HEK293T (cell line): Measurements from ENCODE around the gene CFAP251.

Source experiments
- CTCF ChIA-PET: fragments of 350-600 bp; formaldehyde crosslinking; extraction: SDS; loops from one replicate; lab custom pipeline; 2021; ENCODE audit warnings: antibody characterized with exemption, inconsistent platforms; lab: Yijun Ruan, JAX
- POLR2A ChIA-PET: fragments of 350-600 bp; formaldehyde crosslinking; extraction: SDS; loops from one replicate; lab custom pipeline; 2020; ENCODE audit warnings: antibody characterized with exemption, inconsistent platforms; lab: Yijun Ruan, JAX
- DNase-seq: peaks from one replicate; pipeline ENCODE4 v3.0.0; 2012; ENCODE audit warnings: mixed read lengths; ENCODE audit errors: extremely low spot score
- ARNT ChIP-seq: fragments of 450-650 bp; IDR thresholded peaks from 2 replicates; pipeline ENCODE4 v1.6.1; 2017; ENCODE audit warnings: mild to moderate bottlenecking
- BHLHE40 ChIP-seq: fragments of 450-650 bp; IDR thresholded peaks from 2 replicates; pipeline ENCODE4 v1.6.1; 2016; ENCODE audit warnings: mild to moderate bottlenecking, moderate library complexity, borderline replicate concordance
- CTBP1 ChIP-seq: fragments of 450-650 bp; IDR thresholded peaks from 2 replicates; pipeline ENCODE4 v1.6.1; 2016; ENCODE audit warnings: borderline replicate concordance
- ELF4 ChIP-seq: fragments of 450-650 bp; IDR thresholded peaks from 2 replicates; pipeline ENCODE4 v1.6.1; 2017; ENCODE audit warnings: antibody characterized with exemption
- FOXA1 ChIP-seq: fragments of 450-650 bp; IDR thresholded peaks from 2 replicates; pipeline ENCODE4 v1.6.1; 2016; ENCODE audit warnings: mild to moderate bottlenecking
- FOXK2 ChIP-seq: fragments of 450-650 bp; IDR thresholded peaks from 2 replicates; pipeline ENCODE4 v1.6.1; 2016; ENCODE audit warnings: mild to moderate bottlenecking
- FOXM1 ChIP-seq: fragments of 450-650 bp; IDR thresholded peaks from 2 replicates; pipeline ENCODE4 v1.6.1; 2017; ENCODE audit warnings: mild to moderate bottlenecking, borderline replicate concordance
- HDGF ChIP-seq: fragments of 450-650 bp; IDR thresholded peaks from 2 replicates; pipeline ENCODE4 v1.6.1; 2017; ENCODE audit warnings: antibody characterized with exemption, borderline replicate concordance
- L3MBTL2 ChIP-seq: fragments of 450-650 bp; conservative IDR thresholded peaks from 2 replicates; pipeline ENCODE4 v1.6.1; 2016; ENCODE audit warnings: mild to moderate bottlenecking
- LEF1 ChIP-seq: fragments of 450-650 bp; IDR thresholded peaks from 2 replicates; pipeline ENCODE4 v1.6.1; 2017; ENCODE audit warnings: mild to moderate bottlenecking, borderline replicate concordance
- NFRKB ChIP-seq: fragments of 450-650 bp; IDR thresholded peaks from 2 replicates; pipeline ENCODE4 v1.6.1; 2016; ENCODE audit warnings: mild to moderate bottlenecking, moderate library complexity
- SP1 ChIP-seq: fragments of 450-650 bp; IDR thresholded peaks from 2 replicates; pipeline ENCODE4 v1.6.1; 2017
- SUZ12 ChIP-seq: fragments of 450-650 bp; IDR thresholded peaks from 2 replicates; pipeline ENCODE4 v1.6.1; 2016; ENCODE audit warnings: mild to moderate bottlenecking
- TARDBP ChIP-seq: fragments of 450-650 bp; IDR thresholded peaks from 2 replicates; pipeline ENCODE4 v1.6.1; 2016
- ZNF384 ChIP-seq: fragments of 450-650 bp; IDR thresholded peaks from 2 replicates; pipeline ENCODE4 v1.6.1; 2016
- TF ChIP-seq, protein P1 (sequence below): fragments of 450-650 bp; IDR thresholded peaks from 2 replicates; pipeline ENCODE4 v1.6.1; 2016

Gene CFAP251

DNA sequence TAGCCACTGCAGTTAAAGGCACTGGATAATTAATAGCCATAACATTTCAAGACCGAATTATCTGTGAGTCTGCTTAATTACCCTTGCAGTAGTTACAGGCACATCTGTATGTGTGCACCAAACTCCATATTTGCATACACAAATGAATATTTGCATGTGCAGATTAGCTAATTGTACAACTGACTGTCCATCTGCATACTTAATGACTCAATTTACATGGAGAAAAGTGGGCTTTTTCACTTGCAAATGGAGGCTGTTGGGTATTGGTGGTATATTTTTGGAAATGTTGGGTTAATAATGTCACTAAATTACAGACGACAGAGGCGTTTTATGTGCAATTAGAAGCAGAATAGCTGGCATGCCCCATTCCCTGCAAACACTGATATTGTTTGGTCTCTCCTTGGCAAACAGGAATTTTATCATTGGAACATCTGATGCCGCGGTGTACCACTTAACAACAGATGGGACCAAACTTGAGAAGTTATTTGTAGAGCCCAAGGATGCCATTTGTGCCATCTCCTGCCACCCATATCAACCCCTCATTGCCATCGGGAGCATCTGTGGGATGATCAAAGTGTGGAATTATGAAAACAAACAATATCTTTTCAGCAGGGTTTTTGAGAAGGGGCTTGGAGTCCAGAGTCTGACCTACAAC is 39.6 kb downstream of the CFAP251 start:
- TF ChIP-seq L3MBTL2 (no peak), ARNT (no peak), FOXK2 (no peak), BHLHE40 (no peak), TARDBP (no peak), FOXM1 (no peak), NFRKB (no peak), SP1 (no peak), ELF4 (no peak), CTBP1 (no peak), LEF1 (no peak), FOXA1 (no peak), SUZ12 (no peak)
- TF ChIP-seq, protein P1, sequence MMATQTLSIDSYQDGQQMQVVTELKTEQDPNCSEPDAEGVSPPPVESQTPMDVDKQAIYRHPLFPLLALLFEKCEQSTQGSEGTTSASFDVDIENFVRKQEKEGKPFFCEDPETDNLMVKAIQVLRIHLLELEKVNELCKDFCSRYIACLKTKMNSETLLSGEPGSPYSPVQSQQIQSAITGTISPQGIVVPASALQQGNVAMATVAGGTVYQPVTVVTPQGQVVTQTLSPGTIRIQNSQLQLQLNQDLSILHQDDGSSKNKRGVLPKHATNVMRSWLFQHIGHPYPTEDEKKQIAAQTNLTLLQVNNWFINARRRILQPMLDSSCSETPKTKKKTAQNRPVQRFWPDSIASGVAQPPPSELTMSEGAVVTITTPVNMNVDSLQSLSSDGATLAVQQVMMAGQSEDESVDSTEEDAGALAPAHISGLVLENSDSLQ = no peak
- POLR2A ChIA-PET = no interaction called here
- no peak for DNase-seq
- CTCF ChIA-PET = interaction anchor here (1.0 kb wide), 1 partner anchor 39 kb away, joined by 4 read pairs; the partner anchor contains the start of gene CFAP251

DNA sequence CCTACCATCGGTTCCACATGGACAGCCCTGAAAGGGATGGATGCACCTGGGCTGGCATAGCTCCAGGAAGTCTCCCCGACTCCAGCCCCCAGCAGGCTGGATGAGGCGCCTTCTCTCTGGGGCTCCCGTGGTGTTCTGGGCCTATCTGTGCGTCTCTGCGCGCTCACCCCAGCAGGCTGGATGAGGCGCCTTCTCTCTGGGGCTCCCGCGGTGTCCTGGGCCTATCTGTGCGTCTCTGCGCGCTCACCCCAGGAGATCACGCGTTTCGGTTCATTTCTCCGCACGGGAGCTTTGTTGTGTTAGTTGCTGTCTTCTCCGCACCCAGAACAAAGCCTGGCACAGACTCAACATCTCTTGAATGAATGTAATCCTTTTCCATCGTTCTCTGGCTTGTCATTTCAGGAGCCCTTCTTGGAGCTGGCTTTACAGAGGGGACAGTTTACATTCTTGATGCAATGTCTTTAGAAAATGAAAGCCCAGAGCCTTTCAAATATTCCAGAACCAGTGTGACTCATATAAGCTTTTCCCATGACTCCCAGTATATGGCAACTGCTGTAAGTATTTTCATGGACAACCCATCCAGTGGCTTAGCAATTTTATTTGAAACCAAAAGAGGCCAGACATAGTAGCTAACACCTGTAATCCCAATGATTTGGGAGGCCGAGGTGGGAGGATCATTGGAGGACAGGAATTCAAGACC is 40.3 kb downstream of the CFAP251 start:
- no peak for DNase-seq
- POLR2A ChIA-PET = no interaction called here
- TF ChIP-seq L3MBTL2 (no peak), SP1 (no peak), HDGF (no peak), FOXM1 (no peak), ARNT (no peak), FOXK2 (no peak), ZNF384 (no peak), BHLHE40 (no peak), LEF1 (no peak), ELF4 (no peak), FOXA1 (no peak), CTBP1 (no peak), NFRKB (no peak), TARDBP (no peak)
- TF ChIP-seq, protein P1 = no peak
- CTCF ChIA-PET = no interaction called here

DNA sequence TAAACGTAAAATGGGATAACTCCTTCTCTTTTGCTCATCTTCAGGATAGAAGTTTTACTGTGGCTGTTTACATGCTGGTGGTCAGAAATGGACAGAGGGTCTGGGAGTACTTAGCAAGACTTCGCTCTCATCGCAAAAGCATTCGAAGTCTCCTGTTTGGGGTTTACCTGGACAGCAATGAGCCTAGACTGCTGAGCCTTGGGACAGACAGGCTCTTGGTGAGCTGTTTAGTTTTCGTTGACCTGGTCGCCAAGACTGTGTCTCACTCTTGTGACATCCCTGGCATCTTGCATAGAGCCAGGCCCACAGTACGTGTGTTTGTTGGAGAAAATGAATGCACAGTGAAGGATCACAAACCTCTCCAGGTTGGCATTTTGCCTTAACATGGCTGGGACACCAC is 42.1 kb downstream of the CFAP251 start:
- POLR2A ChIA-PET = no interaction called here
- TF ChIP-seq L3MBTL2 (no peak), ARNT (no peak), FOXA1 (no peak)
- CTCF ChIA-PET = no interaction called here
- no peak for DNase-seq

DNA sequence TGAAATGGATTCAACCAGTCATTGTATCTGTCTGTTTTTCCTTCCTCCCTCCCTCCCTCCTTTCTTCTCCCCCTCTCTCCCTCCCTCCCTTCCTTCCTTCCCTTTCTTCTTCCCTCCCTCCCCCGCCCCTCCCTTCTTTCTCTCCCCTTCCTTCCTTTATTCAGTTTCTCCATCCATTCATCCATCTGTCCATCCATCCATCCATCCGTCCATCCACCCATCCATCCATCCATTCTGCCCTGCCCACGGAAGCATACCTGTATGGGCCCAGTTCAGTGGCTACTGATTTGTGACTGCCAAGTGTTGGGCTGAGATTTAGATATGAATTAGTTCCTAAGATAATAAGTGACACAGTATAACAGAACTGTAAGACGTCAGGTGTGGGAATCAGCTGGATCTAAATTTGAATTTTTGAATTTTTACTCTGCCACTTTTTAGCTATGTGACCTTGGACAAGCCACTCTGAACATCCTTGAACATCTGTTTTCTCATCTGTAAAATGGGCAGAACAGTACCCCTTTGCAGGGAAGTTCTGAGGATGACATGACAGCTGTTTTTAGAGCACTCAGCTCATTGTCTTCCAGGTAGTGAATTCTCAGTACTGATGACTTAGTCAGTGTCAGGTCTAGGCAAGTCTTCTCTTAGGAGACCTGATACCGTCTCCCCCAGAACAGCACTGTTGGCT is 42.9 kb downstream of the CFAP251 start:
- POLR2A ChIA-PET = no interaction called here

DNA sequence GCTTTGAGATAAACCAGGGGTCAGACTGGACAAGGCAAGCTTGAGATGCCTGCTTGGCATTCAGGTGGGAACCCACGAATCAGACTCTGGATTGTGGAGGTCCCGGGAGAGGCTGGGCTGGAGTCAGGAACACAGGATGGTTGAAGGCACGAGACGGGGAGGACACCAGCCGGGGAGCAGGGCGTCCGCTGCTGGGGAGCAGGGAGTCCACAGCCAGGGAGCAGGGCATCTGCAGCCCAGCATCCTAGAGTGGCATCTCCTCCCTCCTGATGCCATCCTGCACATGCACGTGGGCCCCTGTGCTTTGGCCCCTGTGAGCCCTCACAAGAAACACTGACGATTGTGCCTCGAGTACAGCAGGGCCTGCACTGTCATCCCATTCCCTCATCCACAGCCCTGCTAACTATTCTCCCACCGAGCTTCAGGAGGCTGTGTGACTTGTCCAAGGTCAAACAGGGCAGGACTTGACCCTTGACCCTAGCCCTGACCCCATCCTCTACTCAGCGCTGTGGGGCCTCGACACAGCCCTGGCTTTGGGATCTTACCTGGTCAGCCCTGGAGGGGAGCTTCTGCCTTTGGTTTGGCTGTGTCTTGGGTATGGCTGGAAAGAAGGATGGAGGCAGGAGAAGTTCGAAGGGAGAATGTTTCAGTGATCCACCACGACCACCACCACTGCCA is 45.1 kb downstream of the CFAP251 start:
- CTCF ChIA-PET = interaction anchor here (0.6 kb wide), 2 partner anchors 32 to 169 kb away, joined by 3 to 4 read pairs; no protein-coding TSS in a partner anchor
- TF ChIP-seq L3MBTL2 (no peak), HDGF (no peak), SUZ12 (no peak), FOXM1 (no peak), SP1 (no peak), ELF4 (no peak), TARDBP (no peak), ZNF384 (no peak), LEF1 (no peak), FOXA1 (no peak), CTBP1 (no peak), FOXK2 (no peak), NFRKB (no peak), ARNT (no peak), BHLHE40 (no peak)
- TF ChIP-seq, protein P1 = no peak
- POLR2A ChIA-PET = no interaction called here
- DNase-seq = no peak

More for the DNA sequence above, 42.9 kb downstream of the CFAP251 start:
- no peak for DNase-seq
- TF ChIP-seq SUZ12 (no peak), ZNF384 (no peak), ELF4 (no peak), FOXK2 (no peak), L3MBTL2 (no peak), ARNT (no peak), SP1 (no peak), CTBP1 (no peak)
- TF ChIP-seq, protein P1 = no peak
- CTCF ChIA-PET = no interaction called here
